ENCODE results near the gene PFDN4. TPM values are rescaled to one million over a fixed set of nuclear protein-coding genes. Genes with fewer than 3 reads are reported as not detected.

PFDN4 gene
- total and polyA plus RNA-seq, 10 donors: 14.1 to 74.4 (median 58.0) TPM

DNA sequence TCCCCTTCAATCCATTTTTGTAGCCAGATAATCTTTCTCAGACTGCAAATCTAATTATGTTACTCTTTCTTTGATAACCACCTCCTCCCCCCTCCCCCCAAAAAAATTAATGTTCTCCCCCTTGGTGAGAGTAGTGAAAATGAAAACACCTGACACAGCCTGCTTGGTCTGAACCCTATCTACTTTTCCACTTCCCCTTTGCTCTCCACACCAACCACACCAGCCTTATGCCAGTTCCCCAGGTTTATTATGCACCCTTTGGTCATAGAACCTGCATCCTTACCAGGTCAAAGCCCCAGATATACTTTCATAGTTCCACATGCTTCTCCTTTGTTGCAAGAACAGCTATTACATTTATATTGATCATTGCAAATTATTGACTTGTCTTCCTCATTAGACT is 19.4 kb downstream of the PFDN4 start:
- H3K4me1 ChIP-seq: peaks cover 0 to 4% (median under 1%) of the 10 kb centered on the region in 6 donors
- no peak overlapping the region for H3K4me3 ChIP-seq
- H3K27ac ChIP-seq: no peak overlapping the region
- DNase-seq: no peak
- H3K36me3 ChIP-seq: no peaks in the 10 kb centered on the region
- peaks cover 0 to 20% (median 10%) of the 10 kb centered on the region in 8 donors for H3K9me3 ChIP-seq
- no peaks in the 10 kb centered on the region for H3K27me3 ChIP-seq (replicated peaks in 1 of 7)
- intact Hi-C loops (cut with DNase I; ENCODE audit: low total_unique reads): no loop called here
- TF ChIP-seq POLR2A (IDR thresholded peaks at IDR 0.05): no peak

DNA sequence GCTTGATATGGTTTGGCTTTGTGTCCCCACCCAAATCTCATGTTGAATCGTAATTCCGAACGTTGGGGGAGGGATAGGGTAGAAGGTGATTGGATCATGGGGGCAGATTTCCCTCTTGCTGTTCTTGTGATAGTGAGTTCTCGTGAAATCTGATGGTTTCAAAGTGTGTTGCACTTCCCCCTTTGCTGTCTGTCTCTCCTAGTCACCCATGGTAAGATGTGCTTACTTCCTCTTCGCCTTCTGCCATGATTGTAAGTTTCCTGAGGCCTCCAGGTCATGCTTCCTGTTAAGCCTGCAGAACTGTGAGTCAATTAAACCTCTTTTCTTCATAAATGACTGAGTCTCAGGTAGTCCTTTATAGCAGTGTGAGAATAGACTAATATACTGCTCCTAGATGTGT is 19.9 kb downstream of the PFDN4 start:
- H3K4me1 ChIP-seq: no peaks in the 10 kb centered on the region
- no peak for TF ChIP-seq POLR2A (IDR thresholded peaks at IDR 0.05)
- TF ChIP-seq, protein P1, sequence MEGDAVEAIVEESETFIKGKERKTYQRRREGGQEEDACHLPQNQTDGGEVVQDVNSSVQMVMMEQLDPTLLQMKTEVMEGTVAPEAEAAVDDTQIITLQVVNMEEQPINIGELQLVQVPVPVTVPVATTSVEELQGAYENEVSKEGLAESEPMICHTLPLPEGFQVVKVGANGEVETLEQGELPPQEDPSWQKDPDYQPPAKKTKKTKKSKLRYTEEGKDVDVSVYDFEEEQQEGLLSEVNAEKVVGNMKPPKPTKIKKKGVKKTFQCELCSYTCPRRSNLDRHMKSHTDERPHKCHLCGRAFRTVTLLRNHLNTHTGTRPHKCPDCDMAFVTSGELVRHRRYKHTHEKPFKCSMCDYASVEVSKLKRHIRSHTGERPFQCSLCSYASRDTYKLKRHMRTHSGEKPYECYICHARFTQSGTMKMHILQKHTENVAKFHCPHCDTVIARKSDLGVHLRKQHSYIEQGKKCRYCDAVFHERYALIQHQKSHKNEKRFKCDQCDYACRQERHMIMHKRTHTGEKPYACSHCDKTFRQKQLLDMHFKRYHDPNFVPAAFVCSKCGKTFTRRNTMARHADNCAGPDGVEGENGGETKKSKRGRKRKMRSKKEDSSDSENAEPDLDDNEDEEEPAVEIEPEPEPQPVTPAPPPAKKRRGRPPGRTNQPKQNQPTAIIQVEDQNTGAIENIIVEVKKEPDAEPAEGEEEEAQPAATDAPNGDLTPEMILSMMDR (IDR thresholded peaks at IDR 0.05 in 8 of 11, conservative IDR thresholded peaks at IDR 0.05 in 3 of 11): no peak
- TF ChIP-seq POLR2AphosphoS5 (IDR thresholded peaks at IDR 0.05): no peak
- no peaks in the 10 kb centered on the region for H3K36me3 ChIP-seq
- H3K27ac ChIP-seq: no peak overlapping the region
- 80 to 86% (median 83%) methylated on average over 5 of the region's 5 CpGs for WGBS, 5 donors
- no peaks in the 10 kb centered on the region for H3K27me3 ChIP-seq (replicated peaks in 1 of 7)
- no peak overlapping the region for H3K4me3 ChIP-seq
- DNase-seq: no peak
- intact Hi-C loops (cut with DNase I; ENCODE audit: low total_unique reads): no loop called here
- H3K9me3 ChIP-seq: peaks cover 0 to 25% (median 14%) of the 10 kb centered on the region in 8 donors

DNA sequence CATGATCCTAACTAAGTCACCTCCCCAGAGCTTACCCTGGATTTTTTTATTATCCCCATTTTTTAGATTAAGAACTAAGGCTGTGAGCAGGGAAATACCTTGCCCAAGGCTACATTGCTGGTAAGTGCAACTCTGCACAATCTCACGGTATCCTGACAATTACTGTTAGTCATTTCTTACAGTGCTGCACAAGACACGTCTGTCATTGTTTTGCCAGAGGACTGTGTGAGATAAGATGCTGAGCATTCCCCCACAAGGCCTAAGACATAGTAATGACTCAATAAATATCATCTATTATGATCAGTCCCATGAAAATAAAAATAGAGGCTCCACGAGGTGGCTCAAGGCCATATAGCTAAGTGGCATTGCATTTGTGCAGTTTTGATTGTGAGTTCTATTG is 21.0 kb downstream of the PFDN4 start:
- no peaks in the 10 kb centered on the region for H3K27me3 ChIP-seq (replicated peaks in 1 of 7)
- TF ChIP-seq POLR2A (IDR thresholded peaks at IDR 0.05) (no peak), POLR2AphosphoS5 (IDR thresholded peaks at IDR 0.05) (no peak)
- TF ChIP-seq, protein P1 (IDR thresholded peaks at IDR 0.05 in 8 of 11, conservative IDR thresholded peaks at IDR 0.05 in 3 of 11): no peak
- no peaks in the 10 kb centered on the region for H3K4me1 ChIP-seq
- peaks cover 0 to 29% (median 16%) of the 10 kb centered on the region in 8 donors for H3K9me3 ChIP-seq
- H3K4me3 ChIP-seq: no peak overlapping the region
- intact Hi-C loops (cut with DNase I; ENCODE audit: low total_unique reads): no loop called here
- DNase-seq: no peak
- WGBS, 5 donors: 73 to 79% (median 78%) methylated on average over 3 of the region's 3 CpGs
- H3K36me3 ChIP-seq: no peaks in the 10 kb centered on the region
- no peak overlapping the region for H3K27ac ChIP-seq

DNA sequence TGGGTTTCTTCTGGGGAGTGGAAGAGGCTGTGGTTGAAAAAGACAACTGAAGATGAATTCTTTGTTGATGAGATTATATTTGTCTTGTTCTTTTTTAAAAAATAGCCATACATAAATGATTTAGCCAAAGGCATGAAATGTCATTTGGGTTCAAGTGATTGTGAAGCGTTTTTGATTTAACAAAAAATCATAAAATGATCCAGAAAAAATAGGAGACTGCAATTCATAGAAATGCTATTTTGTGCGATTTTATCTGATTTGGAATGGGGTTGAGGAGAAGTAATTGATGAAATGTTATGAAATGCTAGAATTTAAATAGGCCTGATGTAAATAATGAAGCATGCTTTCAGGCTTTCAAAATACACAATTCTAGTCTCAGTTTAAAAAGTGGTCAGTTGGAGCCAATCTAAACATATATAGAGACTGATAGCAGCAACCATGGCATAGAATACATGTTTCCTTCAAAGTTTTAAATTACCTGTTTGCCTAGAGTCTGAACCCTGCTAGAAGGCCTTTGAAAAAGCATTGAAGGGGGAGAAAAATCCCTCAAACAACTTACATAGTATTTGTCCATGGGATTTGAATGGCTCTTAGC is 21.8 kb downstream of the PFDN4 start:
- Histone ChIP-seq H3K27me3 (replicated peaks in 1 of 7) (peaks cover 0 to 3% (median 0%) of the 10 kb centered on the region in 7 donors), H3K9me3 (peaks cover 0 to 29% (median 16%) of the 10 kb centered on the region in 8 donors), H3K4me1 (no peaks in the 10 kb centered on the region), H3K36me3 (no peaks in the 10 kb centered on the region), H3K27ac (no peak overlapping the region), H3K4me3 (no peak overlapping the region)
- intact Hi-C loops (cut with DNase I; ENCODE audit: low total_unique reads): no loop called here
- DNase-seq: no peak
- TF ChIP-seq POLR2A (IDR thresholded peaks at IDR 0.05): no peak
- TF ChIP-seq POLR2AphosphoS5 (IDR thresholded peaks at IDR 0.05): no peak
- TF ChIP-seq, protein P1 (IDR thresholded peaks at IDR 0.05 in 8 of 11, conservative IDR thresholded peaks at IDR 0.05 in 3 of 11): no peak
- WGBS, 5 donors: 82 to 94% (median 90%) methylated on average over 2 of the region's 2 CpGs
